ENCODE results near the gene CMTM2.

CMTM2 gene

GRCh38 chr16:66604376-66605176, 25.3 kb downstream of the CMTM2 start, which contains the start of gene CMTM3:
Gene CMTM3, plus strand, starts transcription at chr16:66604704. Its CDS starts 102 bp downstream, at chr16:66604806.
- in situ Hi-C loops (cut with HindIII; ENCODE audit: low sequenced_read_pairs), result no loop called here
- H3K4me3 ChIP-seq (ENCODE audit: low read depth, low read length), result peak within 1 kb of the TSS; percentile 79
- DNase-seq (ENCODE audit: low read depth), result no peak
- peak; percentile 25 for TF ChIP-seq CTCF (IDR thresholded peaks at IDR 0.05; ENCODE audit: low read depth, low read length, missing control alignments)

GRCh38 chr16:66605177-66605978, 26.1 kb downstream of the CMTM2 start:
- in situ Hi-C loops (cut with HindIII; ENCODE audit: low sequenced_read_pairs), result no loop called here
- no peak for DNase-seq (ENCODE audit: low read depth)
- no peak for TF ChIP-seq CTCF (IDR thresholded peaks at IDR 0.05; ENCODE audit: low read depth, low read length, missing control alignments)
- peak overlapping the region; percentile 79 for H3K4me3 ChIP-seq (ENCODE audit: low read depth, low read length)

DNA sequence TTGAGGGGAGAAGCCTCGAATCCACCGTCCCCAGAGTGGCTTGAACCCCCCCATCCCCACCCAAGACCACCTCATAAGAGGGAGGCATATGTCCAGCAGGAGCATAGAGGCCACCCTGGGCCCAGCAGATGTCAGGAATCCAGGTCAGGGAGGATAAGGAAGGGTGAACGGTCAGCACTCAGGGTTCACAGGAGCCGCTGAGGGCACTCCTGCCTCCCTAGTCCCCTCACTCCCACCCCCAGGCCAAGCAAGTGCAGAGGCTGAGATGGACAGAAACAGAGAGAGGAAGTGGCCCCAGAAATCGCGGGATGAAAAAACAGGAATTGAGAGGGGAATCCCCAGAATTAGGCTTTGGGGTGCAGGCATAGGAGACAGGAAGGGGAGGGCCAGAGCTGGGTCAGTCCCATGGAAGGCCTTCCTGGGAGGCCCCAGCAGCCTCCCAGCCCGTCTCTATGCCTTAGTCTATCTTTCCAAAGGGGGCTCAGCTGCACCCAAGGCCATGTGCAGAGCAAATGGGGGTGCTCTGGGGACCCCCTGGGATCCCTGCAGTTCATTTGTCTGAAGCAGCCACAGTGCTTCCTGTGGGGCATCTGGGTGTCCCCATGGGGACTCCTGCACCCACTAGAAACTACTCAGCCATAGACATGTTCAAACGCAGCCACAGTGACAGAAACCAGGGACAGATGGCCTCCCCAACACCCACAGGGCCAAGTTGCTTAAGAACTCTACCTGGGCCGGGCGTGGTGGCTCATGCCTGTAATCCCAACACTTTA, 26.9 kb downstream of the CMTM2 start:
- in situ Hi-C loops (cut with HindIII; ENCODE audit: low sequenced_read_pairs), result no loop called here

GRCh38 chr16:66608241-66609138, 29.2 kb downstream of the CMTM2 start:
- H3K4me3 ChIP-seq (ENCODE audit: low read depth, low read length), result no peak overlapping the region
- TF ChIP-seq CTCF (IDR thresholded peaks at IDR 0.05; ENCODE audit: low read depth, low read length, missing control alignments), result peak; percentile 89
- peak; percentile 86 for DNase-seq (ENCODE audit: low read depth)
- in situ Hi-C loops (cut with HindIII; ENCODE audit: low sequenced_read_pairs), result no loop called here

More for the DNA sequence above, 26.9 kb downstream of the CMTM2 start:
- H3K4me3 ChIP-seq (ENCODE audit: low read depth, low read length), result peak overlapping the region; percentile 79
- no peak for DNase-seq (ENCODE audit: low read depth)
- no peak for TF ChIP-seq CTCF (IDR thresholded peaks at IDR 0.05; ENCODE audit: low read depth, low read length, missing control alignments)

- TF ChIP-seq CTCF (IDR thresholded peaks at IDR 0.05; ENCODE audit: low read depth, low read length, missing control alignments), result no peak
- no peak overlapping the region for H3K4me3 ChIP-seq (ENCODE audit: low read depth, low read length)
- DNase-seq (ENCODE audit: low read depth), result no peak
- in situ Hi-C loops (cut with HindIII; ENCODE audit: low sequenced_read_pairs), result no loop called here
These were observed 29.9 kb downstream of the CMTM2 start for GRCh38 chr16:66609139-66609510.
